GM12878 (cell line): Measurements from ENCODE around the gene ELFN2. TPM values are rescaled to one million over a fixed set of nuclear protein-coding genes. Genes with fewer than 3 reads are reported as not detected.

Source experiments
- ATAC-seq: fragments of 200-7000 bp; cut with Tn5 transposase; 3 replicates; pipeline ENCODE4 v1.9.1; 2020; ENCODE audit warnings: mild to moderate bottlenecking, moderate library complexity
- BruUV-seq: library from RNA; stranded (reverse); fragments of 400-500 nt; replicated peaks from 2 replicates; lab custom pipeline; 2021; lab: Mats Ljungman, UMichigan
- CTCF ChIA-PET: fragments of 300-600 bp; sonication (Branson Sonifier 250); formaldehyde crosslinking; extraction: SDS; loops from one replicate; lab custom pipeline; 2021; ENCODE audit warnings: inconsistent platforms; lab: Yijun Ruan, JAX
- POLR2A ChIA-PET: fragments of 350-600 bp; formaldehyde crosslinking; extraction: SDS; loops from one replicate; lab custom pipeline; 2021; ENCODE audit warnings: inconsistent platforms; lab: Charles Lee
- RAD21 ChIA-PET: fragments of 300-600 bp; sonication (Branson Sonifier 250); formaldehyde crosslinking; loops from one replicate; lab custom pipeline; 2023; ENCODE audit warnings: antibody characterized with exemption; ENCODE audit not compliant: unreplicated experiment; lab: Charles Lee
- SMC1A ChIA-PET: fragments of 300-600 bp; sonication (Branson Sonifier 250); formaldehyde crosslinking; loops from one replicate; lab custom pipeline; 2023; ENCODE audit not compliant: unreplicated experiment, uncharacterized antibody; lab: Charles Lee
- DNase-seq: peaks from one replicate; pipeline ENCODE4 v3.0.0-alpha.2; 2011; ENCODE audit warnings: low read depth, low spot score
- FAIRE-seq: peaks from 3 replicates; lab custom pipeline; 2011; peaks lifted over from hg19 to GRCh38; lab: Jason Lieb, UNC
- H2AFZ ChIP-seq: 2 replicates; pipeline ENCODE4 v1.6.0; 2011; ENCODE audit warnings: low read depth, low read length, control low read depth; ENCODE audit not compliant: control insufficient read depth
- H3K27ac ChIP-seq: 2 replicates; pipeline ENCODE4 v1.5.1; 2011; ENCODE audit warnings: control low read depth; ENCODE audit not compliant: control insufficient read depth, insufficient read depth
- H3K27me3 ChIP-seq, 2 experiments: replicated peaks in 1 of 2; 2 replicates each; pipeline versions ENCODE4 v1.6.0 to v1.6.1; 2011; ENCODE audit warnings: low read length in 1 of 2; ENCODE audit not compliant: control insufficient read depth in 2 of 2, insufficient read depth in 2 of 2
- H3K36me3 ChIP-seq, 2 experiments: 2 replicates each; pipeline ENCODE4 v1.5.1; 2011; ENCODE audit warnings: low read length in 1 of 2; ENCODE audit not compliant: control insufficient read depth in 2 of 2, insufficient read depth in 2 of 2
- H3K4me1 ChIP-seq: 2 replicates; pipeline ENCODE4 v1.6.1; 2011; ENCODE audit warnings: mild to moderate bottlenecking, low read length, moderate library complexity, mixed read lengths; ENCODE audit not compliant: control insufficient read depth, insufficient read depth
- H3K4me2 ChIP-seq: 2 replicates; pipeline ENCODE4 v1.6.0; 2011; ENCODE audit warnings: control low read depth; ENCODE audit not compliant: control insufficient read depth, insufficient read depth
- H3K4me3 ChIP-seq: fragments of 200-600 bp; sonication (generic); 2 replicates; pipeline ENCODE4 v1.5.1; 2016
- H3K79me2 ChIP-seq: 2 replicates; pipeline ENCODE4 v1.6.0; 2011; ENCODE audit warnings: low read length; ENCODE audit not compliant: control insufficient read depth, insufficient read depth
- H3K9ac ChIP-seq: 2 replicates; pipeline ENCODE4 v1.8.0; 2011; ENCODE audit warnings: low read length, control low read depth, mixed read lengths; ENCODE audit not compliant: control insufficient read depth, insufficient read depth
- H3K9me3 ChIP-seq: replicated peaks from 3 replicates; pipeline ENCODE4 v1.5.1; 2011; ENCODE audit warnings: mild to moderate bottlenecking, low read length; ENCODE audit not compliant: control insufficient read depth, insufficient read depth
- H4K20me1 ChIP-seq: 2 replicates; pipeline ENCODE4 v1.6.0; 2011; ENCODE audit not compliant: control insufficient read depth, insufficient read depth
- ASH2L ChIP-seq: fragments of 300-600, 200-600 bp; sonication (generic); IDR thresholded peaks from 2 replicates; pipeline ENCODE4 v1.6.1; 2017; ENCODE audit warnings: low read depth, mild to moderate bottlenecking, borderline replicate concordance
- ATF3 ChIP-seq: IDR thresholded peaks from 2 replicates; pipeline ENCODE4 v1.6.1; 2011; ENCODE audit warnings: low read depth, mild to moderate bottlenecking, low read length, moderate library complexity, borderline replicate concordance; ENCODE audit errors: extremely low read depth
- CHD4 ChIP-seq: fragments of 200-600 bp; sonication (generic); IDR thresholded peaks from 2 replicates; pipeline ENCODE4 v1.6.1; 2016; ENCODE audit warnings: mild to moderate bottlenecking
- FOXK2 ChIP-seq: fragments of 450-650 bp; IDR thresholded peaks from 2 replicates; pipeline ENCODE4 v1.6.1; 2017; ENCODE audit warnings: mild to moderate bottlenecking, moderate library complexity
- HCFC1 ChIP-seq: fragments of 150-350 bp; IDR thresholded peaks from 2 replicates; pipeline ENCODE4 v1.6.1; 2014; ENCODE audit warnings: low read length
- HDAC2 ChIP-seq: fragments of 200-600 bp; sonication (generic); IDR thresholded peaks from 2 replicates; pipeline ENCODE4 v1.6.1; 2017
- NR2F1 ChIP-seq: fragments of 450-650 bp; conservative IDR thresholded peaks from 2 replicates; pipeline ENCODE4 v1.6.1; 2017; ENCODE audit warnings: mild to moderate bottlenecking
- RCOR1 ChIP-seq: conservative IDR thresholded peaks from 2 replicates; pipeline ENCODE4 v1.6.1; 2012; ENCODE audit warnings: low read depth, low read length, improper control_type of control experiment
- SMAD1 ChIP-seq: fragments of 450-650 bp; IDR thresholded peaks from 2 replicates; pipeline ENCODE4 v1.6.1; 2018; ENCODE audit warnings: mild to moderate bottlenecking, low read depth; ENCODE audit not compliant: partially characterized antibody
- SUZ12 ChIP-seq: fragments of 200-600 bp; sonication (generic); IDR thresholded peaks from one replicate; pipeline ENCODE4 v1.6.1; 2018; ENCODE audit warnings: antibody characterized with exemption, mild to moderate bottlenecking; ENCODE audit not compliant: unreplicated experiment
- WRNIP1 ChIP-seq: IDR thresholded peaks from 2 replicates; pipeline ENCODE4 v1.6.1; 2011; ENCODE audit warnings: low read depth, low read length, improper control_type of control experiment, borderline replicate concordance
- ZBED1 ChIP-seq: IDR thresholded peaks from 2 replicates; pipeline ENCODE4 v1.6.1; 2016; ENCODE audit warnings: borderline replicate concordance
- WGBS: methylation state at CpG from one replicate; pipeline ENCODE4 v1.1.6; 2016; ENCODE audit warnings: low lambda C conversion rate; ENCODE audit not compliant: insufficient replicate concordance, insufficient coverage; ENCODE audit errors: missing lambda C conversion rate; 5-methylcytosine and 5-hydroxymethylcytosine counted together
- in situ Hi-C: fragments of 300-500 bp; cut with MboI; formaldehyde crosslinking; loops from 9 replicates; pipeline ENCODE4 v1.14.3; 2018; ENCODE audit warnings: mixed read lengths
- intact Hi-C: fragments of 100-400 bp; cut with micrococcal nuclease; formaldehyde crosslinking; loops from one replicate; pipeline ENCODE4 v1.14.2; 2022; ENCODE audit not compliant: unreplicated experiment
- polyA plus RNA-seq, 11 experiments: library from polyadenylated mRNA; depleted of rRNA in 4 of 11; unstranded in 6 of 11; stranded (reverse) in 5 of 11; fragments of >200 nt; fragmentation: Nextera tagmentation in 4 of 11; fragmentation: Illumina TruSeq in 1 of 11; extraction: Ambion mirVana in 4 of 11; extraction: Trizol in 1 of 11; gene quantifications; 1 replicate in 1 of 11; 2 replicates in 10 of 11; pipeline versions ENCODE4 v1.2.1 to v1.2.3, GENCODE V29; 2011 to 2016; ENCODE audit warnings: inconsistent platforms in 2 of 11, missing spikeins in 2 of 11, low read depth in 1 of 11
- total RNA-seq, 4 experiments: library from RNA; depleted of rRNA in 3 of 4; stranded (reverse); fragments of >200 nt in 3 of 4; fragmentation: Illumina TruSeq in 1 of 4; extraction: Trizol in 1 of 4; gene quantifications; 2 replicates each; pipeline versions ENCODE4 v1.2.1 to v1.2.3, GENCODE V29; 2013 to 2021
- TF ChIP-seq, protein P1 (sequence below): fragments of 450-650 bp; IDR thresholded peaks from 2 replicates; pipeline ENCODE4 v1.6.1; 2017; ENCODE audit warnings: mild to moderate bottlenecking
- TF ChIP-seq, protein P2 (sequence below): fragments of 450-650 bp; formaldehyde crosslinking; IDR thresholded peaks from 2 replicates; pipeline ENCODE4 v1.5.0; 2022; ENCODE audit warnings: mild to moderate bottlenecking, missing genetic modification characterization
- TF ChIP-seq, protein P3 (sequence below): IDR thresholded peaks from 2 replicates; pipeline ENCODE4 v1.6.1; 2012; ENCODE audit warnings: low read depth, low read length, improper control_type of control experiment
- TF ChIP-seq, protein P4 (sequence below): IDR thresholded peaks from 2 replicates; pipeline ENCODE4 v1.6.1; 2012; ENCODE audit warnings: low read depth, low read length, improper control_type of control experiment

Gene ELFN2
- total and polyA plus RNA-seq, 10 of the 15 experiments (the other 5 are each of a cell fraction or from before 2014, with no cell fraction given) = 0.03 to 0.05 TPM; not detected in 8

- ChIA-PET CTCF (no interaction called here), SMC1A (no interaction called here), RAD21 (no interaction called here), POLR2A (no interaction called here)
- no peak for TF ChIP-seq RCOR1
- TF ChIP-seq, protein P1, sequence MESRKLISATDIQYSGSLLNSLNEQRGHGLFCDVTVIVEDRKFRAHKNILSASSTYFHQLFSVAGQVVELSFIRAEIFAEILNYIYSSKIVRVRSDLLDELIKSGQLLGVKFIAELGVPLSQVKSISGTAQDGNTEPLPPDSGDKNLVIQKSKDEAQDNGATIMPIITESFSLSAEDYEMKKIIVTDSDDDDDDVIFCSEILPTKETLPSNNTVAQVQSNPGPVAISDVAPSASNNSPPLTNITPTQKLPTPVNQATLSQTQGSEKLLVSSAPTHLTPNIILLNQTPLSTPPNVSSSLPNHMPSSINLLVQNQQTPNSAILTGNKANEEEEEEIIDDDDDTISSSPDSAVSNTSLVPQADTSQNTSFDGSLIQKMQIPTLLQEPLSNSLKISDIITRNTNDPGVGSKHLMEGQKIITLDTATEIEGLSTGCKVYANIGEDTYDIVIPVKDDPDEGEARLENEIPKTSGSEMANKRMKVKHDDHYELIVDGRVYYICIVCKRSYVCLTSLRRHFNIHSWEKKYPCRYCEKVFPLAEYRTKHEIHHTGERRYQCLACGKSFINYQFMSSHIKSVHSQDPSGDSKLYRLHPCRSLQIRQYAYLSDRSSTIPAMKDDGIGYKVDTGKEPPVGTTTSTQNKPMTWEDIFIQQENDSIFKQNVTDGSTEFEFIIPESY = no peak
- no peak for TF ChIP-seq ATF3
- TF ChIP-seq SMAD1 = no peak
- TF ChIP-seq, protein P2, sequence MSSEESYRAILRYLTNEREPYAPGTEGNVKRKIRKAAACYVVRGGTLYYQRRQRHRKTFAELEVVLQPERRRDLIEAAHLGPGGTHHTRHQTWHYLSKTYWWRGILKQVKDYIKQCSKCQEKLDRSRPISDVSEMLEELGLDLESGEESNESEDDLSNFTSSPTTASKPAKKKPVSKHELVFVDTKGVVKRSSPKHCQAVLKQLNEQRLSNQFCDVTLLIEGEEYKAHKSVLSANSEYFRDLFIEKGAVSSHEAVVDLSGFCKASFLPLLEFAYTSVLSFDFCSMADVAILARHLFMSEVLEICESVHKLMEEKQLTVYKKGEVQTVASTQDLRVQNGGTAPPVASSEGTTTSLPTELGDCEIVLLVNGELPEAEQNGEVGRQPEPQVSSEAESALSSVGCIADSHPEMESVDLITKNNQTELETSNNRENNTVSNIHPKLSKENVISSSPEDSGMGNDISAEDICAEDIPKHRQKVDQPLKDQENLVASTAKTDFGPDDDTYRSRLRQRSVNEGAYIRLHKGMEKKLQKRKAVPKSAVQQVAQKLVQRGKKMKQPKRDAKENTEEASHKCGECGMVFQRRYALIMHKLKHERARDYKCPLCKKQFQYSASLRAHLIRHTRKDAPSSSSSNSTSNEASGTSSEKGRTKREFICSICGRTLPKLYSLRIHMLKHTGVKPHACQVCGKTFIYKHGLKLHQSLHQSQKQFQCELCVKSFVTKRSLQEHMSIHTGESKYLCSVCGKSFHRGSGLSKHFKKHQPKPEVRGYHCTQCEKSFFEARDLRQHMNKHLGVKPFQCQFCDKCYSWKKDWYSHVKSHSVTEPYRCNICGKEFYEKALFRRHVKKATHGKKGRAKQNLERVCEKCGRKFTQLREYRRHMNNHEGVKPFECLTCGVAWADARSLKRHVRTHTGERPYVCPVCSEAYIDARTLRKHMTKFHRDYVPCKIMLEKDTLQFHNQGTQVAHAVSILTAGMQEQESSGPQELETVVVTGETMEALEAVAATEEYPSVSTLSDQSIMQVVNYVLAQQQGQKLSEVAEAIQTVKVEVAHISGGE (CRISPR knock-in tag) = no peak
- TF ChIP-seq CHD4 = no peak
- TF ChIP-seq HDAC2 = no peak
- TF ChIP-seq ASH2L = no peak
- TF ChIP-seq, protein P3, sequence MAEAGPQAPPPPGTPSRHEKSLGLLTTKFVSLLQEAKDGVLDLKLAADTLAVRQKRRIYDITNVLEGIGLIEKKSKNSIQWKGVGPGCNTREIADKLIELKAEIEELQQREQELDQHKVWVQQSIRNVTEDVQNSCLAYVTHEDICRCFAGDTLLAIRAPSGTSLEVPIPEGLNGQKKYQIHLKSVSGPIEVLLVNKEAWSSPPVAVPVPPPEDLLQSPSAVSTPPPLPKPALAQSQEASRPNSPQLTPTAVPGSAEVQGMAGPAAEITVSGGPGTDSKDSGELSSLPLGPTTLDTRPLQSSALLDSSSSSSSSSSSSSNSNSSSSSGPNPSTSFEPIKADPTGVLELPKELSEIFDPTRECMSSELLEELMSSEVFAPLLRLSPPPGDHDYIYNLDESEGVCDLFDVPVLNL = no peak
- TF ChIP-seq ZBED1 = no peak
- TF ChIP-seq NR2F1 = no peak
- TF ChIP-seq FOXK2 = no peak
- TF ChIP-seq SUZ12 = no peak
- no peak for TF ChIP-seq WRNIP1
- no peak for TF ChIP-seq HCFC1
- TF ChIP-seq, protein P4, sequence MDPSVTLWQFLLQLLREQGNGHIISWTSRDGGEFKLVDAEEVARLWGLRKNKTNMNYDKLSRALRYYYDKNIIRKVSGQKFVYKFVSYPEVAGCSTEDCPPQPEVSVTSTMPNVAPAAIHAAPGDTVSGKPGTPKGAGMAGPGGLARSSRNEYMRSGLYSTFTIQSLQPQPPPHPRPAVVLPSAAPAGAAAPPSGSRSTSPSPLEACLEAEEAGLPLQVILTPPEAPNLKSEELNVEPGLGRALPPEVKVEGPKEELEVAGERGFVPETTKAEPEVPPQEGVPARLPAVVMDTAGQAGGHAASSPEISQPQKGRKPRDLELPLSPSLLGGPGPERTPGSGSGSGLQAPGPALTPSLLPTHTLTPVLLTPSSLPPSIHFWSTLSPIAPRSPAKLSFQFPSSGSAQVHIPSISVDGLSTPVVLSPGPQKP = no peak
- BruUV-seq = no TSS peak
- Histone ChIP-seq H3K27ac (no peak overlapping the region), H3K4me1 (no peaks in the 10 kb centered on the region), H3K4me2 (no peak overlapping the region), H2AFZ (no peak overlapping the region), H4K20me1 (no peaks in the 10 kb centered on the region), H3K79me2 (no peaks in the 10 kb centered on the region), H3K9me3 (no peaks in the 10 kb centered on the region), H3K9ac (no peak overlapping the region), H3K27me3 (no peaks in the 10 kb centered on the region; a peak in 2 of 4 replicates), H3K4me3 (no peak overlapping the region), H3K36me3 (no peaks in the 10 kb centered on the region)
- no peak for DNase-seq
- no peak for FAIRE-seq
- 28% methylated on average over 24 of the region's 26 CpGs for WGBS
- ATAC-seq = no peak
- intact Hi-C loops = no loop called here
- in situ Hi-C loops = no loop called here
Measured at GRCh38 chr22:37403267-37403960, 23.9 kb downstream of the ELFN2 start.
